RWPE2 (cell line): ENCODE measurements around the gene SNAP91.

Source experiments
- ATAC-seq: fragments of 200-7000 bp; cut with Tn5 transposase; 3 replicates; pipeline ENCODE4 v1.9.1; 2021; ENCODE audit warnings: low read depth
- DNase-seq: peaks from one replicate; pipeline ENCODE4 v3.0.0-alpha.2; 2020; ENCODE audit warnings: low spot score
- H3K27ac ChIP-seq: fragments of 450-650 bp; 2 replicates; pipeline ENCODE4 v1.5.1; 2017; ENCODE audit warnings: mild to moderate bottlenecking; ENCODE audit not compliant: poor library complexity, severe bottlenecking
- H3K27me3 ChIP-seq: fragments of 250-450 bp; sonication (Bioruptor Pico); 2 replicates; pipeline ENCODE4 v1.5.1; 2021; ENCODE audit warnings: mild to moderate bottlenecking, moderate library complexity; ENCODE audit not compliant: insufficient read depth, poor library complexity, severe bottlenecking
- H3K36me3 ChIP-seq: fragments of 250-450 bp; sonication (Bioruptor Pico); 2 replicates; pipeline ENCODE4 v1.5.1; 2020; ENCODE audit warnings: low read depth, mild to moderate bottlenecking, moderate library complexity
- H3K4me1 ChIP-seq: fragments of 250-450 bp; sonication (Bioruptor Pico); 2 replicates; pipeline ENCODE4 v1.5.1; 2021; ENCODE audit warnings: mild to moderate bottlenecking, moderate library complexity; ENCODE audit not compliant: insufficient read depth, poor library complexity, severe bottlenecking
- H3K4me3 ChIP-seq: fragments of 250-450 bp; sonication (Bioruptor Pico); 2 replicates; pipeline ENCODE4 v1.5.1; 2021; ENCODE audit warnings: mild to moderate bottlenecking, moderate library complexity; ENCODE audit not compliant: severe bottlenecking
- H3K9me3 ChIP-seq: fragments of 250-450 bp; sonication (Bioruptor Pico); 2 replicates; pipeline ENCODE4 v1.5.1; 2021; ENCODE audit warnings: mild to moderate bottlenecking, moderate library complexity; ENCODE audit not compliant: severe bottlenecking
- CTCF ChIP-seq: fragments of 450-650 bp; IDR thresholded peaks from one replicate; pipeline ENCODE4 v1.5.1; 2017; ENCODE audit warnings: mild to moderate bottlenecking, moderate library complexity; ENCODE audit not compliant: poor library complexity, severe bottlenecking

Gene SNAP91

GRCh38 chr6:83600459-83600858, 108.4 kb downstream of the SNAP91 start:
- Histone ChIP-seq H3K9me3 (no peaks in the 10 kb centered on the region), H3K4me3 (no peak overlapping the region), H3K36me3 (no peaks in the 10 kb centered on the region), H3K27me3 (no peaks in the 10 kb centered on the region), H3K27ac (no peak overlapping the region), H3K4me1 (no peaks in the 10 kb centered on the region)
- TF ChIP-seq CTCF: no peak
- ATAC-seq (no peak), DNase-seq (no peak)

GRCh38 chr6:83597511-83597910, 111.4 kb downstream of the SNAP91 start:
- DNase-seq (no peak), ATAC-seq (no peak)
- no peaks in the 10 kb centered on the region for H3K27me3 ChIP-seq
- H3K36me3 ChIP-seq: no peaks in the 10 kb centered on the region
- H3K9me3 ChIP-seq: no peaks in the 10 kb centered on the region
- H3K4me3 ChIP-seq: no peak overlapping the region
- H3K27ac ChIP-seq: no peak overlapping the region
- no peak for TF ChIP-seq CTCF
- no peaks in the 10 kb centered on the region for H3K4me1 ChIP-seq

GRCh38 chr6:83597051-83597450, 111.8 kb downstream of the SNAP91 start:
- Histone ChIP-seq H3K27me3 (no peaks in the 10 kb centered on the region), H3K4me3 (no peak overlapping the region), H3K9me3 (no peaks in the 10 kb centered on the region), H3K36me3 (no peaks in the 10 kb centered on the region), H3K27ac (no peak overlapping the region), H3K4me1 (no peaks in the 10 kb centered on the region)
- no peak for TF ChIP-seq CTCF
- DNase-seq: no peak
- no peak for ATAC-seq

- Histone ChIP-seq H3K36me3 (no peaks in the 10 kb centered on the region), H3K27ac (no peak overlapping the region), H3K4me3 (no peak overlapping the region), H3K4me1 (no peaks in the 10 kb centered on the region), H3K9me3 (no peaks in the 10 kb centered on the region), H3K27me3 (no peaks in the 10 kb centered on the region)
- no peak for TF ChIP-seq CTCF
- DNase-seq (no peak), ATAC-seq (no peak)
Measured at GRCh38 chr6:83594941-83595340, 114.0 kb downstream of the SNAP91 start.

GRCh38 chr6:83593395-83593785, 115.5 kb downstream of the SNAP91 start:
- no peak for ATAC-seq

More at GRCh38 chr6:83593395-83593785, 115.5 kb downstream of the SNAP91 start:
- Histone ChIP-seq H3K4me1 (no peaks in the 10 kb centered on the region), H3K36me3 (no peaks in the 10 kb centered on the region), H3K27ac (no peak overlapping the region), H3K9me3 (no peaks in the 10 kb centered on the region), H3K27me3 (no peaks in the 10 kb centered on the region), H3K4me3 (no peak overlapping the region)
- no peak for TF ChIP-seq CTCF
- DNase-seq: no peak
